GM04504 (cell line): ENCODE data around the gene ARHGAP15.
A peak's percentile ranks its signal among the peaks of the same experiment; 100 is the strongest.

Source experiments
- DNase-seq: peaks from one replicate; pipeline ENCODE4 v3.0.0-alpha.2; 2012; ENCODE audit warnings: low read depth

ARHGAP15 gene

GRCh38 chr2:143399631-143400069, 270.4 kb downstream of the ARHGAP15 start:
- no peak for DNase-seq

DNA sequence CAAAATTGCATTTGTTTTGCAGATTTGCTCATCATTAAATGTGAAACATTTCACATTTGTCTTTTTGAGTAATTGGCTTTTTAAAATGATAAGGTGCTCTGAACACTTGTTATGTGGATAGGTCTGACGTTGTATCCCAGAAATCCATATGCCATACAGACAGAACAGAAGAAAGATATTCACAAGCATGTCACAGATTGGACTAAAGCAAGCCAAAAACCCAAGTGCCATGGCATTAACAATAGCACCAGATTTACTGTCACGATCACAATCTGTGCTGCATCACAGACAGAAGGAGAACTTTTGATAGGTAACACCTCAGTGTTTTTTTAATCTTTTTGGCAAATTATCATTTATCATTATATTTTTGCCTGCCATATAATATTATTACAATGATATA, 272.6 kb downstream of the ARHGAP15 start:
- no peak for DNase-seq

GRCh38 chr2:143402451-143402850, 273.2 kb downstream of the ARHGAP15 start:
- DNase-seq = no peak

GRCh38 chr2:143410082-143410897, 281.1 kb downstream of the ARHGAP15 start:
- DNase-seq = no peak

DNA sequence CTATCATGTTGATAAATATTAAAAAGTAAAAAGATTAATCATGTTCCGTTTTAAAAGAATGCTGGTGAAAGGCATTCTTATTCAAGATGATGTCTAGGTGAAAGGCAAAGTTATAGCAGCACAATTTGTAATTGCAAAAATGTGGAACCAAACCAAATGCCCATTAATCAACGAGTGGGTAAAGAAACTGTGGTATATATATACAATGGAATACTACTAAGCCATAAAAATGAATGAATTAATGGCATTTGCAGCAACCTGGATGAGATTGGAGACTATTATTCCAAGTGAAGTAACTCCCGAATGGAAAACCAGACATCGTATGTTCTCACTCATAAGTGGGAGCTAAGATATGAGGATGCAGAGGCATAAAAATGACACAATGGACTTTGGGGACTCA, 286.4 kb downstream of the ARHGAP15 start:
- DNase-seq = no peak

DNA sequence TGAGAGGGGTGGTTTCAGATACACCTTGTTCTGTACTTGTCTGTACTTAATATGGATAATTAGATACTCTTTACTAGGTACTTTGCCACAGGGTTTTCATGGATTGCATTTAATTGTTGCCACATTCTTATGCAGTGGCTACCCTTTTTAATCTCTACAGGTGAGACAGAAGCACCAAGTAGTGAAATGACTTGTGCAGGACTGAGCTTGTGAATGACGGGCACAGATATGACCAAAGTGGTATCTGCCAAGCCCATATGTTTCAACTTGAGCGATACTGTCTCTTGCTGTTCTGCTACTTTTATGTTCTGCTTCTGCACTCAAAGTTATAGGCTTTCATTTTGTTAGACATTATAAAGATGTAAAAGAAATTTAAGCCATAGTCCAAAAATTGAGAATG, 288.2 kb downstream of the ARHGAP15 start:
- DNase-seq = no peak

DNA sequence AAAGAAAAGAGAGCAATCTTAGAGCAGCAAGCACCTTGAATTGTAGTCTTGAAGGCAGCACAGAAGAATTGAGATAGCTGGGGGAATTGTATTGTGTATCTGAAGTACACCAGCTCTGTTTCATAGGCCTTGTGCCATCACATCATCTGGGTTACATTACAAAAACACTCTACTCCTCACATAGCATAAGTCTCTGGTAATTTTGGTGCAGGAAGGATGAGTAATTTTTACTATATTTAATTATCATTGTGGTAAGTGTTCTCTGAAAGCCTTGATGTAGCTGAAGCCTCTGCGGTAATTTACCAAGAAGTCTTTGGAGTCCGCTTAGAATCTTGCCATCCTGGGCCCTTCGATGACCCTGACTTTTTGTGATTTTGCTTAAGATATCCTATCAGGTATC, 291.1 kb downstream of the ARHGAP15 start:
- no peak for DNase-seq

DNA sequence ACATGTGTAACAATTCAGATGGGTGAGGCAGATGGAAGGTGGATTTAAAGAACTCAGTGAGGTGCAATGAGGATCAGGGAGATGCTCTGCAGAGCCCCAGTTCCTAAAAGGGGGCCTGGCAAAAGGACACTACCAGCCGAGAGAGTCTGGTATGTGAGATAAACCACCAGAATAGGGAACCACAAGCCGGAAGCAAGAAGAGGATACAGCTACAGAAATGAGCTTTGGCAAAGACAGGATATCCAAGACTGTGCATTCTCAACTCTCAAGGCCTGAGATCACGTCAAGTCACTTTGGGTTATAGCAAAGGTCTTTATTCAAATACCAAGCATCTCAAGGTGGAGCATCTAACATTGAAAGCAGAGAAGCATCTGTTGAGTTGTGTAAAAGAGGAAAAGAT, 293.5 kb downstream of the ARHGAP15 start:
- DNase-seq = no peak

DNA sequence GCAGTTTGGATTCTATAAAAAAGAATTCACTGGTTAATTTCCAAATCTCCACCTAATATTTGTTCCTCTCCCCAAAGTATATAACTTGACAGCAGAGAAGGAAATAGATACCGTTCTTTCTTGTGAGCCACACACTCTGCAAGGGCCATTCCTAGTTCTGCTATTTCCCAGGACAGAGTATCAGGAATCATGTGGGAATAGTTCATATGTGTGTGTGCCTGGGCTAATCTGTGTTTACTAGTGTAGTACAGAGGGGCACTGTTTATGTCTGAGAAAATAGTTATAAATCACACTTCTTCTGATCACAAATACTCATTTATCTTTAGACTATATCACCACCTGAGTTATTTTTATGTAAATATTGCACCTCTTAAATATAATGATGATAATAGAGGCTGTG, 296.7 kb downstream of the ARHGAP15 start:
- no peak for DNase-seq

DNA sequence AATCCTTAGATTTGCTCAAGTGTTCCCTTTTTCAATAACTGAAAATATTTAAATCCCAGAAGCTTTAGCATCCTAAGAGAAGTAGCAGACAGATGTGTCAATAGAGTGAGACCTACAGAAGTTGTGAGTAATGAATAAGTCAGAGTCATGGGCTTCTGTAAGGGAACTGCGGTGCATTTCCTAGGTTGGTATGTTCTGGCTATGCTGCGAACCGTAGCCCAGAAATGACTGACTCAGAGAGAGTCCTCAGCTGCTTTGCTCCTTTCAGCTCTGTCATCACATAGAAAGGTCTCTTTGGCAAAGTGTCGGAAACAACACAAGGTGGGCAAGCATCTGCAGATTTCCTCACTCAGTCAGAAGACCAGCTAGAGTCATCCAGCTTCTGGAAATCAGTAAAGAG, 297.1 kb downstream of the ARHGAP15 start:
- DNase-seq = peak; percentile 58

- no peak for DNase-seq
Measured at GRCh38 chr2:143428700-143429099, 299.5 kb downstream of the ARHGAP15 start.

DNA sequence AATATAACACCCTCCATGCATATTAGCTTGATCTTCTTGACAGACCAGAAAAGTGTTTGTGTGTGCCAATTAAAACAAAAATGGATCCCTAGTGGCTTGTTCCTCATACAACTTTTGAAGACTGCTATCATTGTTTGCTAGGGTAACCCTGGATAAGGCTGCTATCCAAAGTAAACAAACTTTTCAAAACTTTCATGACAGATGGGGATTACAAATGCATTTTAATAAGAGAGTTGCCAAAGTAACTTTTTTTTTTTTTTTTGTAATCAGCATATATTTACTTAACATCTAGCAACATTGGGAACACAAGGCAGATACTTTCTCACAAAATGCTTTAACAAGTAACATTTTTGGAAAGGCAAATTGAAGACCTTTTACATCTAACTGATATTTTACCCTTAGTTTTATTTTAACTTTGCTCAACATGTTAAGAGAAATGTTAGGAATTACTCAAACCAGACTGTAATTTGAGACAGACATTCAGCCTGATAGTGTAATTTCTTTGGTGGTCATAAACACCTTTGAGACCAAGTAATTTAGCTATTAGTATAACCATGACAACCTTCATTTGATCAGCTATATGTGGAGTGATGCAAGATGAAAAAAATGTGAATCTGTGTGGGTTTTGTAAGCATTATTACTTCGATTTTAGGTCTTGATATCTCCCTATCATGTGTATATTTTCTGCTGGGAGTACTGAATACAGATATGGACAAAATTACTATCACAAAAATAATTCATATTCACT, 300.9 kb downstream of the ARHGAP15 start:
- no peak for DNase-seq

- no peak for DNase-seq
Measured at GRCh38 chr2:143431316-143431715, 302.1 kb downstream of the ARHGAP15 start.

GRCh38 chr2:143433251-143433650, 304.0 kb downstream of the ARHGAP15 start:
- DNase-seq = no peak

GRCh38 chr2:143433840-143434239, 304.6 kb downstream of the ARHGAP15 start:
- DNase-seq = no peak

GRCh38 chr2:143434445-143434844, 305.2 kb downstream of the ARHGAP15 start:
- DNase-seq = no peak

DNA sequence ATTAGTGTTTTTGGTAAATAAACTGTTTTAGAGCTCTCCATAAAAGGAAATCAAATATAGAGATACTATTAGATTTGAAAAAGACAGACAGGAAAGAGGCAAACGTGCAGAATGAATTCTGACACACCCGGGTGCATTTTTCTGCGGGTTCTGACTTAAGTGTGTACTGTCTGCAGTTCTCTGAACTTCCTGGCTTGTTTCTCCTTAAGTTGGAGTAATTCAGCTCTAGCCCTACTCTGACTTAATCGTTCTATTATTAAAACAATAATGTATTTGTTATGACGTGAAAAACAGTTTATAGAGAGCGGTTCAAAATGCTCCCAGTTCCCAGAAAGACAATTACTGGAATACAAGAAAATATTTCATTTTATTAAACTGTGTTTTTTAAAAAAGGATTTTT, 305.9 kb downstream of the ARHGAP15 start:
- no peak for DNase-seq

GRCh38 chr2:143436951-143437350, 307.7 kb downstream of the ARHGAP15 start:
- no peak for DNase-seq

DNA sequence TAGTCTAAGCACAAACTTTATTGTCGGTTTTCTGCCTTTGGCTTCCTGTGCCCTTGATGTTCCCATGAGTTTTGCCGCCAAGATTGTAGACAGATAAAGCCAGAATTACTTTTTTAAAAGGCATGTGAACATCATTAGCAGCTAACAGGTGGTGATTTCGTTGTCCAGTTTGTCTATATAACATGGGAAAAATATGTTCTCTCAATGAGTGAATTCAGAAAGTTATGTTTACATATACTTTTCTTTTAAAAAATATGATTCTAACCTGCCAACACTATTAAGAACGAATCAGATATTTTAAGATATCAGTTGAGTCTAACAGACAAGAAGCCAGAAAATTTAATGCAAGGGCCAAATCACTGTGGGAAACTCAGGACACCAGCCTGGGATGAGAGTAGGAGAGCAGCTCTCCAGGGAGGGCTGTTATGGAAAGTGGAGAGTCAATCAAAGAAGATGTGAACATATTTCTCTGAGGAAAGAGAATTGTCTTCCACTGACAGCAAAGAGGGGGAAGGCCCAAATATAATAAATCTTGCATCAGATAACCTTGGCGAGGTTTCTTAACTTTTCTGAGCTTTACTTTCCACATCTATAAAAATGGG, 311.3 kb downstream of the ARHGAP15 start:
- DNase-seq = no peak

DNA sequence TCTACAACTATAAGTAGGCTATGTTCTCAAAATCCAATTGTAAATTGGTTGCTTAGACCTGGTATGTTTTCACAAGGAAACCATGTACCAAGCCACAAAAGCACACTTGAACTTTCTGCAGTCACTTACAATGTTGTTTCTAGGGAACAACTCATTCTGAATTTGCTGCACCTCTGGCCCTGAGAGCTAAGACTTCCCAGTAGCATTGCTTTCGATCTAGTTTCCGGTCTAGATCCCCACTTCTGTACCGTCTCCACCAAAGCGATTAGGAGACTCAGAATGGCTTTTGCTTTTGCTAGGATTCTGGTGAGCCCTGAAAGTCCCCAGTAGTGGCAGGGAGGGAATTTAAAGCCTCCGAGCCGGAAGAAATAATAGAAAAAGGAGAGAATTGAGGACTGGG, 313.0 kb downstream of the ARHGAP15 start:
- no peak for DNase-seq

DNA sequence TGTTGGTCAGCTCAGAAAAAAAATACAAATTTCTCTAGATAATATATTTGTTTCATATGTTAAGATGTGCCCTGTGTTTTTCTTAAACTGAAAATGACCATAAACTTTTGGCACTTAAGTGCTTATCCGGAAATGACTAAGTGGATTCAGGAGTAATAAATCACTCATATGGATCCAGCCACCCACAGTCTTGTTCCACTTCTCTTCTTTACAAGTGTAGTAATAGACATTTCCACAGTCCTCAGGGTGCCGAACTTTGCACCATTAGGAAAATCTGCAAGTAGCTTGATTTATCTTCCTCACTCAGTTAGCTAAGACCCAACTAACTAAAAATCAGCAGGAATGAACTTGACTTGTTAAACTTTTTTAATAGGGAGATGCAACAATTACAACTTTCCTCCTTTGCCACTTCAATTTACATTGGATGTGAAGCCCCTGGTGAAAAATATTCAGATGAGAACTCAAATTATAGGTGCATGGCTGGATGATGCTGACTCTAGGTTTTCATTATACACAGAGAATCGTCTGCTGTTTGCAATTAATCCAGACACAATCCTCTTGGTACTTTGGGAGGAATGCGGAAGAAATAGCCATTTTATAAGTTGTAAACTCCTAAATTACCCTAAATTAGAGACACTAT, 322.5 kb downstream of the ARHGAP15 start:
- peak; percentile 32 for DNase-seq

- no peak for DNase-seq
Measured at GRCh38 chr2:143452817-143453451, 323.7 kb downstream of the ARHGAP15 start.
